ENCODE results near the gene PSMB9. TPM values are rescaled to one million over a fixed set of nuclear protein-coding genes. Genes with fewer than 3 reads are reported as not detected.

The PSMB9 gene
- total and polyA plus RNA-seq, 2 donors (not counting 1 experiment from before 2014, with no cell fraction given): 64.4 to 75.0 TPM

DNA sequence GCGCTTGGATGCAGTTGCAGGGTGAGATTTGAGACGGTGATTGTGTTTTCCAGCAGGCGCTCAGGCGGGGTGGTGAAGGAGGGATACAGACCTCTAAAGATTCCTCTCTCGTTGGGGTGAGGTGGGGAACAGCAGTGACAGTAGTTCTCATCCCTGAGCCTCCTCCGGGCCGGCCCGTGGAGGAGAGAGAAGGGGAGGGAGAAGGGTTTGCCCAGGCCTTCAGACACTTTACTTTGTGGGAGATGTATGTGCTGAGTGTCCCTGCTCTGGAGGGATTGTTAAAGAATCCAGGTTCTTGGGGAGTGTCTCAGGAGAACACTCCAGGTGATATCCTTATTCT, 41.0 kb downstream of the PSMB9 start:
- no peak for TF ChIP-seq EZH2 (IDR thresholded peaks at IDR 0.05; ENCODE audit: low read length, missing control alignments)
- TF ChIP-seq, protein P1, sequence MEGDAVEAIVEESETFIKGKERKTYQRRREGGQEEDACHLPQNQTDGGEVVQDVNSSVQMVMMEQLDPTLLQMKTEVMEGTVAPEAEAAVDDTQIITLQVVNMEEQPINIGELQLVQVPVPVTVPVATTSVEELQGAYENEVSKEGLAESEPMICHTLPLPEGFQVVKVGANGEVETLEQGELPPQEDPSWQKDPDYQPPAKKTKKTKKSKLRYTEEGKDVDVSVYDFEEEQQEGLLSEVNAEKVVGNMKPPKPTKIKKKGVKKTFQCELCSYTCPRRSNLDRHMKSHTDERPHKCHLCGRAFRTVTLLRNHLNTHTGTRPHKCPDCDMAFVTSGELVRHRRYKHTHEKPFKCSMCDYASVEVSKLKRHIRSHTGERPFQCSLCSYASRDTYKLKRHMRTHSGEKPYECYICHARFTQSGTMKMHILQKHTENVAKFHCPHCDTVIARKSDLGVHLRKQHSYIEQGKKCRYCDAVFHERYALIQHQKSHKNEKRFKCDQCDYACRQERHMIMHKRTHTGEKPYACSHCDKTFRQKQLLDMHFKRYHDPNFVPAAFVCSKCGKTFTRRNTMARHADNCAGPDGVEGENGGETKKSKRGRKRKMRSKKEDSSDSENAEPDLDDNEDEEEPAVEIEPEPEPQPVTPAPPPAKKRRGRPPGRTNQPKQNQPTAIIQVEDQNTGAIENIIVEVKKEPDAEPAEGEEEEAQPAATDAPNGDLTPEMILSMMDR (conservative IDR thresholded peaks at IDR 0.05 in 1 of 2, IDR thresholded peaks at IDR 0.05 in 1 of 2; ENCODE audit: low read depth in 1 of 2, low read length in 2 of 2): no peak
- Histone ChIP-seq H3K9me3 (ENCODE audit: control insufficient read depth, insufficient read depth, low read depth, low read length) (no peaks in the 10 kb centered on the region), H2AFZ (ENCODE audit: low read length) (peak overlapping the region; percentile 96), H4K20me1 (ENCODE audit: control insufficient read depth, extremely low read depth, insufficient read depth, low read length) (no peaks in the 10 kb centered on the region), H3K27me3 (ENCODE audit: control insufficient read depth, insufficient read depth, low read length) (no peaks in the 10 kb centered on the region), H3K9ac (ENCODE audit: insufficient read depth, low read length) (peak overlapping the region; percentile 66), H3K4me2 (ENCODE audit: extremely low read depth, insufficient read depth, low read length) (peak overlapping the region; percentile 97), H3K4me3 (replicated peaks in 1 of 4; ENCODE audit: control extremely low read depth in 1 of 4, insufficient read depth in 1 of 4, low read depth in 3 of 4, low read length in 4 of 4) (peak overlapping the region; percentile 59 to 92 (median 86)), H3K4me1 (ENCODE audit: control insufficient read depth, extremely low read depth, insufficient read depth, low read length) (peaks cover 5% of the 10 kb centered on the region), H3K27ac (ENCODE audit: insufficient read depth, low read length) (peak overlapping the region; percentile 70), H3K36me3 (ENCODE audit: control insufficient read depth, insufficient read depth, low read length) (no peaks in the 10 kb centered on the region), H3K79me2 (ENCODE audit: control insufficient read depth, insufficient read depth, low read length) (peaks cover 12% of the 10 kb centered on the region)
- DNase-seq (ENCODE audit: low read depth in 2 of 2): no peak

DNA sequence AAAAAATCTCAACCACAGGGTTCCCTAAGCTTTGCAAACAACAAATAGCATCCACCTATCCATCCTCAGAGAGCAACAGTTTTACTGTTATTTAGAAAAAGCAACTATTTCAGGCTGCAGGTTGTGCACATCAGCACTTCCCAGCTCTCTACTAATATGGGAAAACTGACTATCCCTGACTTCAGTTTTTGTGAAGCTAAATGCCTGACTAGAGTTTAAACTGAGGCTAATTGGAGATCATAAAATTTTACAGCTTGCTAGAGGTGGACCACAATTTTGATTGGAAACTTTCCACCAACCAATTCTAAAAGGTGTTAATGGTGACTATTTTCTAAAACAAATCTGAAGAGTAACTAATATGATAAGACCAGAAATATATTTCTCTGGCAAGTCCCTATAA, 50.0 kb downstream of the PSMB9 start:
- no peaks in the 10 kb centered on the region for H3K4me1 ChIP-seq (ENCODE audit: control insufficient read depth, extremely low read depth, insufficient read depth, low read length)
- H3K79me2 ChIP-seq (ENCODE audit: control insufficient read depth, insufficient read depth, low read length): no peaks in the 10 kb centered on the region
- no peak overlapping the region for H3K27ac ChIP-seq (ENCODE audit: insufficient read depth, low read length)
- no peaks in the 10 kb centered on the region for H4K20me1 ChIP-seq (ENCODE audit: control insufficient read depth, extremely low read depth, insufficient read depth, low read length)
- H2AFZ ChIP-seq (ENCODE audit: low read length): no peak overlapping the region
- no peak overlapping the region for H3K4me2 ChIP-seq (ENCODE audit: extremely low read depth, insufficient read depth, low read length)
- DNase-seq (ENCODE audit: low read depth in 2 of 2): no peak
- TF ChIP-seq EZH2 (IDR thresholded peaks at IDR 0.05; ENCODE audit: low read length, missing control alignments): no peak
- H3K36me3 ChIP-seq (ENCODE audit: control insufficient read depth, insufficient read depth, low read length): no peaks in the 10 kb centered on the region
- H3K9me3 ChIP-seq (ENCODE audit: control insufficient read depth, insufficient read depth, low read depth, low read length): no peaks in the 10 kb centered on the region
- no peak overlapping the region for H3K4me3 ChIP-seq (replicated peaks in 1 of 4; ENCODE audit: control extremely low read depth in 1 of 4, insufficient read depth in 1 of 4, low read depth in 3 of 4, low read length in 4 of 4)
- no peaks in the 10 kb centered on the region for H3K27me3 ChIP-seq (ENCODE audit: control insufficient read depth, insufficient read depth, low read length)
- H3K9ac ChIP-seq (ENCODE audit: insufficient read depth, low read length): no peak overlapping the region

DNA sequence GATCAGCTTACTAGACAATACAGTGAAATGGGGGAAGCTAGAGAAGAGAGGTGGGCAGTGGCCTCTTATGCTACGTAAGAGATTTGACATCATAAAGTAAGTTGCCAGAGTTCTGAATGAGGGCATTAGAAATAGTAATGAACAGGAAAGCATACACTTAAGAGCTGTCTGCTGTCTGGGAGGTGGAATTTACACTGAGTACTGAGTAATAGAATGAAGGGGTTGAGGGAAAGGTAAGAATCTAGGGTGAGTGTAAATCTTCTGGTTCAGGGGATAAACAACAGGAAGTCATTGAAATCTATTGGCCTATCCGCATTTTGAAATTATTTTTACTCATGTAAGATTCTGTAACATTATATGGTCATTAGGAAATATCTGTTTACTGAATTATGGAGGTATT, 51.1 kb downstream of the PSMB9 start:
- Histone ChIP-seq H3K9ac (ENCODE audit: insufficient read depth, low read length) (no peak overlapping the region), H3K79me2 (ENCODE audit: control insufficient read depth, insufficient read depth, low read length) (no peaks in the 10 kb centered on the region), H3K4me3 (replicated peaks in 1 of 4; ENCODE audit: control extremely low read depth in 1 of 4, insufficient read depth in 1 of 4, low read depth in 3 of 4, low read length in 4 of 4) (no peak overlapping the region), H4K20me1 (ENCODE audit: control insufficient read depth, extremely low read depth, insufficient read depth, low read length) (no peaks in the 10 kb centered on the region), H3K36me3 (ENCODE audit: control insufficient read depth, insufficient read depth, low read length) (no peaks in the 10 kb centered on the region), H2AFZ (ENCODE audit: low read length) (no peak overlapping the region), H3K4me2 (ENCODE audit: extremely low read depth, insufficient read depth, low read length) (no peak overlapping the region), H3K4me1 (ENCODE audit: control insufficient read depth, extremely low read depth, insufficient read depth, low read length) (no peaks in the 10 kb centered on the region), H3K27ac (ENCODE audit: insufficient read depth, low read length) (no peak overlapping the region), H3K9me3 (ENCODE audit: control insufficient read depth, insufficient read depth, low read depth, low read length) (no peaks in the 10 kb centered on the region), H3K27me3 (ENCODE audit: control insufficient read depth, insufficient read depth, low read length) (no peaks in the 10 kb centered on the region)
- TF ChIP-seq EZH2 (IDR thresholded peaks at IDR 0.05; ENCODE audit: low read length, missing control alignments): no peak
- TF ChIP-seq, protein P1 (conservative IDR thresholded peaks at IDR 0.05 in 1 of 2, IDR thresholded peaks at IDR 0.05 in 1 of 2; ENCODE audit: low read depth in 1 of 2, low read length in 2 of 2): no peak
- peak in 1 of 2 donors; percentile 8 for DNase-seq (ENCODE audit: low read depth in 2 of 2)

Data from fibroblast of lung (primary cell).